ENCODE results near the gene DOCK4.

Gene DOCK4

GRCh38 chr7:112206238-112206990 lies at the start of gene DOCK4, which contains the start of gene ZNF277:
DOCK4 (minus strand) TSS chr7:112206399; CDS start chr7:112206138, 261 bp downstream.
ZNF277 (plus strand) TSS chr7:112206695; CDS start chr7:112206717, 22 bp downstream.
- H3K9me3 ChIP-seq (ENCODE audit: insufficient read depth, low read depth, low read length), result no peaks in the 10 kb centered on the region
- H2AFZ ChIP-seq (ENCODE audit: low read length), result peak within 1 kb of the TSS; percentile 98
- peak within 1 kb of the TSS; percentile 81 for H3K9ac ChIP-seq (ENCODE audit: low read depth, low read length, poor library complexity, severe bottlenecking)
- no peaks in the 10 kb centered on the region for H3K36me3 ChIP-seq (ENCODE audit: insufficient read depth, low read length)
- peaks cover 35% of the 10 kb centered on the region for H3K4me1 ChIP-seq (ENCODE audit: insufficient read depth, low read length, poor library complexity, severe bottlenecking)
- no peaks in the 10 kb centered on the region for H3K9me2 ChIP-seq (replicated peaks; ENCODE audit: low read depth, low read length)
- TF ChIP-seq EZH2phosphoT487 (IDR thresholded peaks at IDR 0.05; ENCODE audit: borderline replicate concordance) (no peak), CTCF (conservative IDR thresholded peaks at IDR 0.05; ENCODE audit: low read length) (no peak)
- peaks cover 37% of the 10 kb centered on the region for H3K79me2 ChIP-seq (ENCODE audit: insufficient read depth, low read length)
- peaks cover 6% of the 10 kb centered on the region for H4K20me1 ChIP-seq (ENCODE audit: insufficient read depth, low read length, poor library complexity, severe bottlenecking)
- no peaks in the 10 kb centered on the region for H3F3A ChIP-seq (ENCODE audit: low read depth)
- H3K27me3 ChIP-seq (ENCODE audit: insufficient read depth, low read length, poor library complexity, severe bottlenecking), result no peaks in the 10 kb centered on the region
- H3K4me2 ChIP-seq (ENCODE audit: low read depth, low read length, poor library complexity, severe bottlenecking), result peak within 1 kb of the TSS; percentile 100
- peak within 1 kb of the TSS; percentile 96 for H3K4me3 ChIP-seq (ENCODE audit: low read length, poor library complexity, severe bottlenecking)

- Histone ChIP-seq H3K4me1 (ENCODE audit: insufficient read depth, low read length, poor library complexity, severe bottlenecking) (peaks cover 26% of the 10 kb centered on the region), H4K20me1 (ENCODE audit: insufficient read depth, low read length, poor library complexity, severe bottlenecking) (peaks cover 8% of the 10 kb centered on the region)
These were observed 49.2 kb upstream of the DOCK4 start for GRCh38 chr7:112255388-112255720.

GRCh38 chr7:112254709-112255387 lies 48.6 kb upstream of the DOCK4 start:
- Histone ChIP-seq H3K9ac (ENCODE audit: low read depth, low read length, poor library complexity, severe bottlenecking) (no peak overlapping the region), H3K4me1 (ENCODE audit: insufficient read depth, low read length, poor library complexity, severe bottlenecking) (peaks cover 26% of the 10 kb centered on the region), H3K4me2 (ENCODE audit: low read depth, low read length, poor library complexity, severe bottlenecking) (peak overlapping the region; percentile 44), H2AFZ (ENCODE audit: low read length) (no peak overlapping the region), H3K9me3 (ENCODE audit: insufficient read depth, low read depth, low read length) (no peaks in the 10 kb centered on the region), H4K20me1 (ENCODE audit: insufficient read depth, low read length, poor library complexity, severe bottlenecking) (peaks cover 8% of the 10 kb centered on the region), H3K9me2 (replicated peaks; ENCODE audit: low read depth, low read length) (no peaks in the 10 kb centered on the region), H3F3A (ENCODE audit: low read depth) (no peaks in the 10 kb centered on the region), H3K27me3 (ENCODE audit: insufficient read depth, low read length, poor library complexity, severe bottlenecking) (no peaks in the 10 kb centered on the region), H3K36me3 (ENCODE audit: insufficient read depth, low read length) (no peaks in the 10 kb centered on the region), H3K4me3 (ENCODE audit: low read length, poor library complexity, severe bottlenecking) (no peak overlapping the region), H3K79me2 (ENCODE audit: insufficient read depth, low read length) (peaks cover 57% of the 10 kb centered on the region)
- TF ChIP-seq CTCF (conservative IDR thresholded peaks at IDR 0.05; ENCODE audit: low read length) (no peak), EZH2phosphoT487 (IDR thresholded peaks at IDR 0.05; ENCODE audit: borderline replicate concordance) (no peak)

More at GRCh38 chr7:112255388-112255720, 49.2 kb upstream of the DOCK4 start:
- no peak overlapping the region for H3K4me3 ChIP-seq (ENCODE audit: low read length, poor library complexity, severe bottlenecking)
- H3K27me3 ChIP-seq (ENCODE audit: insufficient read depth, low read length, poor library complexity, severe bottlenecking), result no peaks in the 10 kb centered on the region
- no peaks in the 10 kb centered on the region for H3K9me2 ChIP-seq (replicated peaks; ENCODE audit: low read depth, low read length)
- no peaks in the 10 kb centered on the region for H3K9me3 ChIP-seq (ENCODE audit: insufficient read depth, low read depth, low read length)
- peaks cover 57% of the 10 kb centered on the region for H3K79me2 ChIP-seq (ENCODE audit: insufficient read depth, low read length)
- peak overlapping the region; percentile 44 for H3K4me2 ChIP-seq (ENCODE audit: low read depth, low read length, poor library complexity, severe bottlenecking)
- TF ChIP-seq CTCF (conservative IDR thresholded peaks at IDR 0.05; ENCODE audit: low read length), result no peak
- TF ChIP-seq EZH2phosphoT487 (IDR thresholded peaks at IDR 0.05; ENCODE audit: borderline replicate concordance), result no peak
- no peak overlapping the region for H3K9ac ChIP-seq (ENCODE audit: low read depth, low read length, poor library complexity, severe bottlenecking)
- H3F3A ChIP-seq (ENCODE audit: low read depth), result no peaks in the 10 kb centered on the region
- H3K36me3 ChIP-seq (ENCODE audit: insufficient read depth, low read length), result no peaks in the 10 kb centered on the region
- no peak overlapping the region for H2AFZ ChIP-seq (ENCODE audit: low read length)
